OCI-LY3 (cell line): Measurements from ENCODE around the gene REPS2.

Experiments used
- H2AFZ ChIP-seq: fragments of 200-600, 300-600 bp; shearing (Covaris generic); 2 replicates; pipeline ENCODE4 v1.6.0; 2014; ENCODE audit warnings: antibody characterized with exemption, low read depth, low read length
- H3K27ac ChIP-seq: fragments of 200-600, 300-600 bp; sonication (generic); 2 replicates; pipeline ENCODE4 v1.5.1; 2014; ENCODE audit warnings: mild to moderate bottlenecking, low read length, moderate library complexity, mixed read lengths
- H3K27me3 ChIP-seq: fragments of 200-600, 300-600 bp; sonication (generic); 2 replicates; pipeline ENCODE4 v1.6.1; 2014; ENCODE audit warnings: low read depth, low read length, mixed read lengths
- H3K36me3 ChIP-seq: fragments of 200-600, 300-600 bp; sonication (generic); replicated peaks from 2 replicates; pipeline ENCODE3; 2014; ENCODE audit warnings: low read depth, low read length, mixed read lengths
- H3K4me1 ChIP-seq: fragments of 300-600, 200-600 bp; sonication (generic); 2 replicates; pipeline ENCODE4 v1.6.1; 2014; ENCODE audit warnings: low read length, mixed read lengths
- H3K4me2 ChIP-seq: fragments of 200-600, 300-600 bp; sonication (generic); 2 replicates; pipeline ENCODE4 v1.6.1; 2014; ENCODE audit warnings: low read length, mixed read lengths
- H3K4me3 ChIP-seq: fragments of 300-600, 200-600 bp; sonication (generic); 2 replicates; pipeline ENCODE4 v1.5.1; 2014; ENCODE audit warnings: antibody characterized with exemption, mild to moderate bottlenecking, low read length, moderate library complexity
- H3K79me2 ChIP-seq: fragments of 300-600, 200-600 bp; shearing (Covaris generic); 2 replicates; pipeline ENCODE4 v1.6.1; 2014; ENCODE audit warnings: mild to moderate bottlenecking, low read length, mixed read lengths
- H3K9ac ChIP-seq: fragments of 300-600, 200-600 bp; shearing (Covaris generic); 2 replicates; pipeline ENCODE4 v1.6.0; 2014; ENCODE audit warnings: mild to moderate bottlenecking, low read length, moderate library complexity
- H3K9me3 ChIP-seq: fragments of 200-600, 300-600 bp; shearing (Covaris generic); 2 replicates; pipeline ENCODE4 v1.6.1; 2014; ENCODE audit warnings: low read length, mixed read lengths; ENCODE audit not compliant: insufficient read depth
- H4K20me1 ChIP-seq: fragments of 200-600, 300-600 bp; sonication (generic); 2 replicates; pipeline ENCODE4 v1.6.1; 2016; ENCODE audit warnings: low read length, mixed read lengths; ENCODE audit not compliant: insufficient read depth
- EZH2phosphoT487 ChIP-seq: fragments of 200-600 bp; shearing (Covaris generic); IDR thresholded peaks from 2 replicates; pipeline ENCODE4 v1.6.1; 2018; ENCODE audit warnings: antibody characterized with exemption, mixed run types, low read depth
- TF ChIP-seq, protein P1 (sequence below): fragments of 200-600, 300-600 bp; sonication (generic); IDR thresholded peaks from 2 replicates; pipeline ENCODE4 v1.5.1; 2014; ENCODE audit warnings: antibody characterized with exemption, low read length, low read depth

Gene REPS2

DNA sequence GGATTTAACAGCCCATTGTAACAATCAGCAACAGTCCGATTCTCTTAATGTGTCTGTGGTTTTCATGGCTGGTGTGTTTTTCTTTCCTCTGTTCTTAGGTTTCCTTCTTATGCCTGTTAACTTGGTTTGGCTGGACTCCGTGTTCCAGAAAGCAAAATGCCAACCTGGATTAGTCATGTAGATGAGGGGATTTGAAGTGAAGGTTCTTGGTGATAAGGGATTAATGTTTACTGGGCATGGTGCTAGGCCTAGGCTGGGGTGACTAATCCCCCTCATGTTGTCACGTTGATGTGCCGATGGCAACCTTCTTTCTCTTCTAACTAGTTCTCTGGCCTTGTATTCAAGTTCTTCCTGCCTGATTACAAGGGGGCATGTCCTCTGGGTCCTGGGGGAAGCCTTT is 85.9 kb downstream of the REPS2 start:
- Histone ChIP-seq H3K36me3 (no peaks in the 10 kb centered on the region), H3K4me3 (no peak overlapping the region), H3K4me1 (peaks cover 17% of the 10 kb centered on the region), H3K9me3 (no peaks in the 10 kb centered on the region), H3K9ac (no peak overlapping the region), H4K20me1 (no peaks in the 10 kb centered on the region), H3K27me3 (no peaks in the 10 kb centered on the region; the same call in 1 of the 2 replicates), H3K4me2 (no peak overlapping the region), H2AFZ (no peak overlapping the region), H3K27ac (no peak overlapping the region), H3K79me2 (no peaks in the 10 kb centered on the region)
- TF ChIP-seq, protein P1, sequence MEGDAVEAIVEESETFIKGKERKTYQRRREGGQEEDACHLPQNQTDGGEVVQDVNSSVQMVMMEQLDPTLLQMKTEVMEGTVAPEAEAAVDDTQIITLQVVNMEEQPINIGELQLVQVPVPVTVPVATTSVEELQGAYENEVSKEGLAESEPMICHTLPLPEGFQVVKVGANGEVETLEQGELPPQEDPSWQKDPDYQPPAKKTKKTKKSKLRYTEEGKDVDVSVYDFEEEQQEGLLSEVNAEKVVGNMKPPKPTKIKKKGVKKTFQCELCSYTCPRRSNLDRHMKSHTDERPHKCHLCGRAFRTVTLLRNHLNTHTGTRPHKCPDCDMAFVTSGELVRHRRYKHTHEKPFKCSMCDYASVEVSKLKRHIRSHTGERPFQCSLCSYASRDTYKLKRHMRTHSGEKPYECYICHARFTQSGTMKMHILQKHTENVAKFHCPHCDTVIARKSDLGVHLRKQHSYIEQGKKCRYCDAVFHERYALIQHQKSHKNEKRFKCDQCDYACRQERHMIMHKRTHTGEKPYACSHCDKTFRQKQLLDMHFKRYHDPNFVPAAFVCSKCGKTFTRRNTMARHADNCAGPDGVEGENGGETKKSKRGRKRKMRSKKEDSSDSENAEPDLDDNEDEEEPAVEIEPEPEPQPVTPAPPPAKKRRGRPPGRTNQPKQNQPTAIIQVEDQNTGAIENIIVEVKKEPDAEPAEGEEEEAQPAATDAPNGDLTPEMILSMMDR: no peak
- TF ChIP-seq EZH2phosphoT487: no peak

DNA sequence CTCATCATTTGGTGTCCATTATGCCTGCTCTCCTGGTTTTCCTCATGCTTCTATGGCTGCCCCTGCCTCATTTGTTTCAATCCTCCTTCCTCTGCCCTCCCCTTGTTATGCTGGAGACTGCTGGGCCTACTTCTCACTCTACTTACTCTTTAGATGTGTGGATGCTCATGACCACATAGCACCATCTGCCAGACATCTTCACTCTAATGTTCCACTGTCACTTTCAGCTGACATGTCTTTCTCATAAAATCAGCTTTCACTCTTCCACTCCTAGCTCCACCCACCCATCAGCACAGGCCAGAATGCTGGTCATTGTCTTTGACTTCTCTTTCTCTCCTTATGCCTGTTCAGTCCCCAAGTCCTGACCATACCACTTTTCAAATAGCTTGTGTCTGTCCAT is 86.8 kb downstream of the REPS2 start:
- Histone ChIP-seq H3K79me2 (no peaks in the 10 kb centered on the region), H3K36me3 (no peaks in the 10 kb centered on the region), H4K20me1 (no peaks in the 10 kb centered on the region), H3K9ac (no peak overlapping the region), H3K27ac (no peak overlapping the region), H3K27me3 (no peaks in the 10 kb centered on the region; the same call in 1 of the 2 replicates), H3K4me1 (peaks cover 19% of the 10 kb centered on the region), H3K9me3 (no peaks in the 10 kb centered on the region), H3K4me3 (no peak overlapping the region), H2AFZ (no peak overlapping the region), H3K4me2 (no peak overlapping the region)
- TF ChIP-seq, protein P1: no peak
- TF ChIP-seq EZH2phosphoT487: no peak

DNA sequence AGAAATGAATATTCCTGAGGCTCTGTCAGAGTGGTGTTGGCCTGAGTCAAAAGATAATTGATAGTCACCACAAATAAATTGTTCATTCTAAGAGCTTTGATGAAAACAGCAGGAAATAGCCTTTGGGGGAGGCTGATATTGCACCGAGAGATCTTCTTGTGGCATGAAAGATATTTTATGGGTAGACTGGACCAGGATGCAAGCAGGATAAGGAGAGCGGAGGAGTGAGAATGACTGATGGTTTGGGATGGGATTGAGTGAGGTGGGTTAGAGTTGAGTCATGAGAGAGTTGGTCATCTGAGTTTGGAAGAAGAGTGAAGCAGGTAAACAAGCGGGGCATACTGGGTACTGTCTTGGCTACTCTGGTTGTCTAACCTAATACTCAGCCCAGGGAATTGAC is 88.7 kb downstream of the REPS2 start:
- Histone ChIP-seq H3K9me3 (no peaks in the 10 kb centered on the region), H3K4me1 (peaks cover 22% of the 10 kb centered on the region), H3K4me2 (no peak overlapping the region), H2AFZ (no peak overlapping the region), H3K27ac (no peak overlapping the region), H3K79me2 (no peaks in the 10 kb centered on the region), H3K27me3 (no peaks in the 10 kb centered on the region), H3K4me3 (no peak overlapping the region), H4K20me1 (no peaks in the 10 kb centered on the region), H3K9ac (no peak overlapping the region), H3K36me3 (no peaks in the 10 kb centered on the region)
- no peak for TF ChIP-seq EZH2phosphoT487
- TF ChIP-seq, protein P1: no peak

DNA sequence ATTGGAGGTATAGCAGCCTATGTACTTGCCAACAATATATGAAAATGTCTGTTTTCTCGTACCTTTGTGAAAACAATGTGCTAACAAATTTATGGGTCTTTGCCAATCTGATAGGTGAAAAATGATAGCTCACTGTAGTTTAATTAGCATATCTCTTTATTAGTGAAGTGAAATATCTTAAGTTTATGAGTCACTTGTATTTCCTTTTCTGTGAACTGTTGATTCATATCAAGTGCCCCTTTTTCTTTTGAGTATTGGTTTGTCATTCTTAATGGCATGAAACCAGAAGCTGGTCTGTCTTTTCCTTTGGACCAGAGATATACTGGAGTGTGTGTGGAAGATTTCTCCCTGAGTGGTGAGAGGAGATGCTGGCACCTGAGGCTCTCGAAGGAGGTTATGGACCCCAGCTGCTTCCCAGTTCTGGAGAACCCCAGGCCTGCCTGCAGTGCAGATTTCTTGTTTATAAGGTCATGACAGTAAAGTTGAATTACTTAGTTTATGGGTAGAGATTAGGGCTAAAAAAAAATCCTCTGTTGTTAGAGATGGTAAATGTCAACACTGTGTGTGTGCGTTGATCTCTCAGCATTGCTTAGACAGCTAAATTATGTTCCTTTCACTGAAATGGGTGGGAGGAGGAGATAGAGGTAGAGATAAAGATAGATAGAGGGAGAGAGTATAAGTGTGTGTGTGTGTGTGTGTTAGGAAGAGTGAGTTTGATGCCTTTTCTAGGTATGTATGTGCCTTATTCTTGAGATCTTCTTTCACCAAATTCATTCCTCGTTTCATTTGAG is 89.9 kb downstream of the REPS2 start:
- Histone ChIP-seq H3K4me2 (no peak overlapping the region), H3K4me1 (peaks cover 17% of the 10 kb centered on the region), H4K20me1 (no peaks in the 10 kb centered on the region), H3K36me3 (no peaks in the 10 kb centered on the region), H3K9ac (no peak overlapping the region), H3K27ac (no peak overlapping the region), H3K9me3 (no peaks in the 10 kb centered on the region), H3K27me3 (no peaks in the 10 kb centered on the region), H3K4me3 (no peak overlapping the region), H2AFZ (no peak overlapping the region), H3K79me2 (no peaks in the 10 kb centered on the region)
- TF ChIP-seq, protein P1: no peak
- no peak for TF ChIP-seq EZH2phosphoT487
